Activated T-cell treated with anti-CD3 and anti-CD28 coated beads, Interleukin-2, amount 50 U/mL, for 24 hours (primary cell): ENCODE data around the gene XIRP2.
"Not testable (repeated sequence)": the region's sequence is repeated elsewhere in the genome, so short reads cannot be mapped to it uniquely, and the experiment has no call there.

Experiments used
- DNase-seq: peaks from one replicate; pipeline ENCODE4 v3.0.0-alpha.2; 2020
- H3K27ac Mint-ChIP-seq: 2 replicates; pipeline ENCODE4 v1.8.0; 2020; ENCODE audit warnings: mild to moderate bottlenecking, mixed read lengths
- H3K27me3 Mint-ChIP-seq: 2 replicates; pipeline ENCODE4 v1.8.0; 2020; ENCODE audit warnings: mixed read lengths
- H3K36me3 Mint-ChIP-seq: 2 replicates; pipeline ENCODE4 v1.8.0; 2020; ENCODE audit warnings: low read depth, mixed read lengths
- H3K4me1 Mint-ChIP-seq: 2 replicates; pipeline ENCODE4 v1.8.0; 2020; ENCODE audit warnings: low read depth, mixed read lengths
- H3K4me3 Mint-ChIP-seq: 2 replicates; pipeline ENCODE4 v1.8.0; 2020; ENCODE audit warnings: mild to moderate bottlenecking, moderate library complexity, mixed read lengths
- H3K9me3 Mint-ChIP-seq: 2 replicates; pipeline ENCODE4 v1.8.0; 2020; ENCODE audit warnings: mixed read lengths

The XIRP2 gene

DNA sequence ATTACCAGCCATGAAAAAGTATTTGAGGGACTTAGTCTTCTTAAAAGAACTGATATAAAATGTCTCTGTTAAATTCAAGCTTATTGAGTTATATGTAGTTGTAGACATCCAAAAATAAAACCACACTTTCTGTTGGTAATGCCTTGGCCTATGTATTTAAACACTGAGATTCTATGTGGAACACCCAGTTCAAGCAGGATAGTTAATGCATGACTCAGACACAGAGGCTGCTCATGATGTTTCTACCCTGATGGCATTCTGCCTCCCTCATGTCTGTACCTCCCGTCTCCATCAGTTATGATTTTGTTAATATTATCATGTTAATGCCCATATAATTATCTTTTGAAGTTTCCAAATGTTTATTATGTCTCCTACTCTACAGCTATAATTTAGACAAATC, 164.5 kb downstream of the XIRP2 start:
- Mint-ChIP-seq H3K4me1 (no peaks in the 10 kb centered on the region), H3K27me3 (no peaks in the 10 kb centered on the region), H3K9me3 (no peaks in the 10 kb centered on the region), H3K36me3 (no peaks in the 10 kb centered on the region), H3K4me3 (no peak overlapping the region), H3K27ac (no peak overlapping the region)
- DNase-seq: no peak

DNA sequence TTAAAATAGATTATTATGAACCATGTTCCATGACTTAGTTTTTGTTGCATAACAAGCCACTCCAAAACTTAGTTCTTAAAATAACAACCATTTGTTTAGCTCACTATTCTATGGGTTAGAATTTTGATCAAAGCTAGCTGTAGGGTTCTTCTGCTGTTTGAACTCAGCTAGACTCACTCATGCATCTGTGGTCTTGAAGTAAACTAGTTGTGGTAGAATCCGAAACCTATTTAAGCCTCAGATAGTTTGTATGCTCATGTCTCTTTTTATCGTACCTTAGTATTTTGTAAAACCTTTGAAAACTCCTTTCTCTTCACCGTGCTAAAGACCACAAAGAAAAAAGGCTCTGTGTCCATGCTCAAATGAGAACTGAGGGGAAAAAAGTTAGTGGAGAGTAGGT, 166.6 kb downstream of the XIRP2 start:
- no peak for DNase-seq
- Mint-ChIP-seq H3K4me3 (no peak overlapping the region), H3K36me3 (no peaks in the 10 kb centered on the region), H3K9me3 (no peaks in the 10 kb centered on the region), H3K27me3 (no peaks in the 10 kb centered on the region), H3K27ac (no peak overlapping the region), H3K4me1 (no peaks in the 10 kb centered on the region)

- no peaks in the 10 kb centered on the region for H3K27me3 Mint-ChIP-seq
- no peak overlapping the region for H3K4me3 Mint-ChIP-seq
- no peaks in the 10 kb centered on the region for H3K9me3 Mint-ChIP-seq
- no peaks in the 10 kb centered on the region for H3K4me1 Mint-ChIP-seq
- DNase-seq: no peak
- H3K27ac Mint-ChIP-seq: no peak overlapping the region
- no peaks in the 10 kb centered on the region for H3K36me3 Mint-ChIP-seq
Measured at GRCh38 chr2:167057446-167057845, 169.2 kb downstream of the XIRP2 start.

DNA sequence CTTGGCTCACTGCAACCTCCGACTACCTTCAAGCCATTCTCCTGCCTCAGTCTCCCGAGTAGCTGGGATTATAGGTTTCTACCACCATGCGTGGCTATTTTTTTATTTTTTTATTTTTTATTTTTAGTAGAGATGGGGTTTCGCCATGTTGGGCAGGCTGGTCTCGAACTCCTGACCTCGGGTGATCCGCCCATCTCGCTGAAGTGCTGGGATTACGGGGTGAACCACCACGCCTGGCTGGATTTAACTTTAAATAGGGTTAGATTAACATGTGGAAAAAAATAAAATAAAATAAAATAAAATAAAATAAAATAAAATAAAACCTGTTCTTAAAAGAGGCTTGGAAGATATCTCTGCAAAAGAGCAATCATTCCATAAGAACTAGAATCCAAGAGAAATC, 170.9 kb downstream of the XIRP2 start:
- Mint-ChIP-seq H3K27me3 (no peaks in the 10 kb centered on the region), H3K4me1 (no peaks in the 10 kb centered on the region), H3K9me3 (no peaks in the 10 kb centered on the region), H3K4me3 (no peak overlapping the region), H3K36me3 (no peaks in the 10 kb centered on the region), H3K27ac (no peak overlapping the region)
- no peak for DNase-seq

DNA sequence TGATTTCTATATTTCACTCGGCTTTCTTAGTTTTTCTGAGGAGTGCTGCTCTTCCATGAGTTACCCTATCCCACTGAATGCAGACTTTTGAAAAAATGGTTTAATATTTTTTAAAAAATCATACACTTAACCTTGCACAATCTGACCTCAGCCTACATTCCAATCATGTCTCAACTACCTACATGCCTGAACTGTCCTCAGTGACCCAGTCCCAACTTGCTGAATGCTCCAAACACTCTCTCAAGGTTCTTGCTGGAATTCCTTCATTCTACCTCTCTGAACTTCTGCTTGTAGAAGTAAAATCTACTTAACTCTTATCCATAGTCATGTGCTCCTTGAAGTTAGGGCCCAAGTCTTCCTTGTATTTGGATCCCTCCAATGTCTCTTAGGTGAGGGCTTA, 181.6 kb downstream of the XIRP2 start:
- no peaks in the 10 kb centered on the region for H3K27me3 Mint-ChIP-seq

GRCh38 chr2:167075708-167076107, 187.4 kb downstream of the XIRP2 start:
- H3K4me3 Mint-ChIP-seq, H3K36me3 Mint-ChIP-seq, H3K27me3 Mint-ChIP-seq, H3K9me3 Mint-ChIP-seq, DNase-seq, H3K27ac Mint-ChIP-seq, H3K4me1 Mint-ChIP-seq: not testable (repeated sequence)

More for the DNA sequence above, 181.6 kb downstream of the XIRP2 start:
- Mint-ChIP-seq H3K9me3 (no peaks in the 10 kb centered on the region), H3K27ac (no peak overlapping the region), H3K4me1 (no peaks in the 10 kb centered on the region), H3K36me3 (no peaks in the 10 kb centered on the region), H3K4me3 (no peak overlapping the region)
- no peak for DNase-seq

DNA sequence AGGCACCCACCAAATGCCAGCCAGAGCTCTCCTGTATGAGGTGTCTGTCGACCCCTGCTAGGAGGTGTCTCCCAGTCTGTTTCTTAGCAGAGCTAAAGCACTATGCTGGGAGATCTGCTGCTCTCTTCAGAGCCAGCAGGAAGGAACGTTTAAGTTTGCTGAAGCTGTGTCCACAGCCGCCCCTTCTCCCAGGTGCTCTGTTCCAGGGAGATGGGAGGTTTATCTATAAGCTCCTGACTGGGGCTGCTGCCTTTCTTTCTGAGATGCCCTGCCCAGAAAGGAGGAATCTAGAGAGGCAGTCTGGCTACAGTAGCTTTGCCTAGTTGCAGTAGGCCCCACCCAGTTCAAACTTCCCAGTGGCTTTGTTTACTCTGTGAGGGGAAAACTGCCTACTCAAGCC, 210.7 kb downstream of the XIRP2 start:
- not testable (repeated sequence) for H3K4me1 Mint-ChIP-seq, H3K27ac Mint-ChIP-seq, DNase-seq

GRCh38 chr2:167100506-167100905, 212.2 kb downstream of the XIRP2 start:
- Mint-ChIP-seq H3K36me3 (no peaks in the 10 kb centered on the region), H3K9me3 (no peaks in the 10 kb centered on the region), H3K27me3 (no peaks in the 10 kb centered on the region), H3K4me1 (no peaks in the 10 kb centered on the region), H3K27ac (no peak overlapping the region), H3K4me3 (no peak overlapping the region)
- no peak for DNase-seq

More for the DNA sequence above, 210.7 kb downstream of the XIRP2 start:
- not testable (repeated sequence) for H3K27me3 Mint-ChIP-seq, H3K9me3 Mint-ChIP-seq, H3K36me3 Mint-ChIP-seq, H3K4me3 Mint-ChIP-seq

DNA sequence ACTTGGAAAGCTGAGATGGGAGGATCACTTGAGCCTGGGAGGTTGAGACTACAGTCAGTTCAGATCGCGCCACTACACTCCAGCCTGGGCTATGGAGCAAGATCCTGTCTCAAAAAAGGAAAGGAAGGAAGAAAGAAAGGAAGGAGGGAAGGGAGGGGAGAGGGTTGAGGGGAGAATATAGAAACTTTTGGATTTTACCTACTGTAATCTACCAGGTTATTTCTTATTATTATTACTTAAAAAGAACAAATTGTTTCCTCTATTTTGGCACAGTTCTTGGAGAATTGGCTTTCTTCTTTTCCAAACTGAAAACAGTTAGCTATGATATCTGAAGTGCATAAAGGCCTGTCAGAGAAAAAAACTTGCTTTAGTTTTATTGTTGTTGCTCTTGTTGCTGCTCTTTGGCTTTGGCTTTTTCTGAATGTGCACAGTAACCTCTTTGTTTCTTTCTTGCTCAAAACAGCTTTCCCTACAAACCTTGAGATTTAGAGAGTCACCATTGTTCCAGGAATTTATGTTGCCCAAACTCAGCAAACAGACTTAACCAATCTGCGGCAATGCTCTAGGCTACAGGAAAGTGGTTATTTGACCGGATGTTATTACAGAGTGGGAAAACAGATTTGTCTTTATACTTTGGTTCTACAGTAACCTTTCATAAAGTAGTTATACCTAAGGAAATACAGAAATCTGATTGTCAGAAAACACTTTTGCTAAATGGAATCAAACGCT, 214.9 kb downstream of the XIRP2 start:
- Mint-ChIP-seq H3K4me3 (no peak overlapping the region), H3K27ac (no peak overlapping the region), H3K36me3 (no peaks in the 10 kb centered on the region)

DNA sequence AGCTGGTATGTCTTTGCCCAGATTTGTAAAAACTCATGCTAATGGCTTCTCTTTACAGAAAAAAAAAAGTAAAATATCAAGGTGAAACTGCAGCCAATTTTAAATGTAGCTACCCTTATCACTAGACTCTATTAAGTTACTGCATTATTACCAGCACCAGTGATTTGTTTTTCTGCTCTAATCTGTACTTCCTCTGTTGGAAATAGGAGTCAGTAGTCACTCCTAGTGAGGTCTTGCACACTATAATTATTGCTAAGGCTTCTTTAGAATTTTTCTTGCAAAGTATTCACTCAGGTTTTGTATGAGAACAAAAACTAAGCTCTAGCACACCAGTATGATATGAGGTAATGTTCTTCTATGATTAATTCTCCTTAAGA, 215.5 kb downstream of the XIRP2 start:
- H3K9me3 Mint-ChIP-seq: peaks cover 3% of the 10 kb centered on the region
- no peaks in the 10 kb centered on the region for H3K36me3 Mint-ChIP-seq
- no peak overlapping the region for H3K27ac Mint-ChIP-seq
- H3K27me3 Mint-ChIP-seq: no peaks in the 10 kb centered on the region
- H3K4me3 Mint-ChIP-seq: no peak overlapping the region
- DNase-seq: no peak
- no peaks in the 10 kb centered on the region for H3K4me1 Mint-ChIP-seq

More for the DNA sequence above, 214.9 kb downstream of the XIRP2 start:
- no peak for DNase-seq
- H3K9me3 Mint-ChIP-seq: peaks cover 3% of the 10 kb centered on the region
- H3K4me1 Mint-ChIP-seq: no peaks in the 10 kb centered on the region
- no peaks in the 10 kb centered on the region for H3K27me3 Mint-ChIP-seq

DNA sequence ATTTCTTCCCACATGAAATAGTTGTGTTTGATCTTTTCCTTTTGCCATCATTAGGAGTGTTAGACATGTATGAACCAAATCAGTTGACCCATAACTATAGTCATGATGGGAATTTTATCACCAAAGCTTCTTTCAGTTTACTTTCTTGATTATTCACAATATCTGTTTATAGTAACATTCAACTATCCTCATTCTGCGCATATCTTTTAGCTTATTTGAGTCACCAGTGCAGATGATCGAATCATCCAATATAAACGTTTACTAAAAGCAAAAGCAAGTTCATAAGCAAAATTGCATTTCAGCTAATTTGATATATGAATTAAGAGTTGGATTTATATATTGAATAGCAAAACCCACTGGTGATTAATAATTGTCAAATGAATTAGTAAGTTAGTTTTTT, 216.4 kb downstream of the XIRP2 start:
- H3K9me3 Mint-ChIP-seq: peaks cover 3% of the 10 kb centered on the region
- H3K27me3 Mint-ChIP-seq: no peaks in the 10 kb centered on the region
- H3K36me3 Mint-ChIP-seq: no peaks in the 10 kb centered on the region
- no peak for DNase-seq
- H3K4me1 Mint-ChIP-seq: no peaks in the 10 kb centered on the region
- H3K27ac Mint-ChIP-seq: no peak overlapping the region
- no peak overlapping the region for H3K4me3 Mint-ChIP-seq

DNA sequence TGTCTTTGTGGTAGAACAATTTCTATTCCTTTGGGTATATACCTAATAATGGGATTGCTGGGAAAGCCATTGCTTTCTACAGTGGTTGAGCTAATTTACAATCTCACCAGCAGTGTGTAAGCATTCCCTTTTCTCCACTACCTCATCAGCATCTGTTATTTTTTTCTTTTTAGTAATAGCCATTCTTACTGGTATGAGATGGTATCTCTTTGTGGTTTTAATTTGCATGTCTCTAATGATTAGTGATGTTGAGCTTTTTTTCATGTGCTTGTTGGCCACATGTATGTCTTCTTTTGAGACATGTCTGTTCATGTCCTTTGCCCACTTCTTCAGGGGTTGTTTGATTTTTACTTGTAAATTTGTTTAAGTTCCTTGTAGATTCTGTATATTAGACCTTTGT, 221.4 kb downstream of the XIRP2 start:
- not testable (repeated sequence) for H3K4me1 Mint-ChIP-seq, H3K36me3 Mint-ChIP-seq, H3K4me3 Mint-ChIP-seq, H3K27me3 Mint-ChIP-seq, H3K9me3 Mint-ChIP-seq, DNase-seq, H3K27ac Mint-ChIP-seq

GRCh38 chr2:167110345-167110744, 222.1 kb downstream of the XIRP2 start:
- DNase-seq: no peak
- no peaks in the 10 kb centered on the region for H3K4me1 Mint-ChIP-seq
- H3K27me3 Mint-ChIP-seq: no peaks in the 10 kb centered on the region
- H3K9me3 Mint-ChIP-seq: peaks cover 10% of the 10 kb centered on the region
- no peak overlapping the region for H3K4me3 Mint-ChIP-seq
- no peak overlapping the region for H3K27ac Mint-ChIP-seq
- H3K36me3 Mint-ChIP-seq: no peaks in the 10 kb centered on the region

DNA sequence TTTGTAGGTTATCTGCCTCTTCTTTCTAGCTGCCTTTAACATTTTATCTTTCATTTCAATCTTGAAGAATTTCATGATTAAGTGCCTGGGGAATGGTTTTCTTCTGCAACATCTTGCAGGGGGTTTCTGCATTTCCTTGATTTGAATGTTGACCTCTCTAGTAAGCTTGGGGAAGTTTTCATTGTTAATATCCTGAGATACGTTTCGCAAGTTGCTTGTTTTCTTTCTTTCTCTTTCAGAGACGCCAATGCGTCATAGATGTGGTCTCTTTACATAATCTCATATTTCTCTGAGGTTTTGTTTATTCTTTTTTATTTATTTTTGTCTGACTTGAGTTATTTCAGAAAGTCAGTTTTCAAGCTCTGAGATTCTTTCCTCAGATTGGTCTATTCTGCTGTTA, 225.7 kb downstream of the XIRP2 start:
- no peak for DNase-seq
- Mint-ChIP-seq H3K36me3 (no peaks in the 10 kb centered on the region), H3K27ac (no peak overlapping the region), H3K4me3 (no peak overlapping the region), H3K4me1 (no peaks in the 10 kb centered on the region), H3K9me3 (peaks cover 9% of the 10 kb centered on the region), H3K27me3 (no peaks in the 10 kb centered on the region)

- no peak for DNase-seq
- Mint-ChIP-seq H3K4me1 (no peaks in the 10 kb centered on the region), H3K9me3 (peaks cover 9% of the 10 kb centered on the region), H3K4me3 (no peak overlapping the region), H3K27me3 (no peaks in the 10 kb centered on the region), H3K36me3 (no peaks in the 10 kb centered on the region), H3K27ac (no peak overlapping the region)
Measured at GRCh38 chr2:167115541-167115940, 227.3 kb downstream of the XIRP2 start.

- H3K9me3 Mint-ChIP-seq: no peaks in the 10 kb centered on the region
- H3K4me1 Mint-ChIP-seq: no peaks in the 10 kb centered on the region
- H3K27ac Mint-ChIP-seq: no peak overlapping the region
- H3K4me3 Mint-ChIP-seq: no peak overlapping the region
- no peaks in the 10 kb centered on the region for H3K36me3 Mint-ChIP-seq
- no peaks in the 10 kb centered on the region for H3K27me3 Mint-ChIP-seq
- no peak for DNase-seq
Measured at GRCh38 chr2:167122389-167122788, 234.1 kb downstream of the XIRP2 start.
